Epidermal melanocyte (primary cell): Measurements from ENCODE around the gene SCGB1A1.
A peak's percentile ranks its signal among the peaks of the same experiment; 100 is the strongest.
"Not testable (repeated sequence)": the region's sequence is repeated elsewhere in the genome, so short reads cannot be mapped to it uniquely, and the experiment has no call there.

Source experiments
- DNase-seq: peaks from one replicate; pipeline ENCODE4 v3.0.0; 2011; ENCODE audit warnings: low spot score; ENCODE audit not compliant: insufficient read length

SCGB1A1 gene

DNA sequence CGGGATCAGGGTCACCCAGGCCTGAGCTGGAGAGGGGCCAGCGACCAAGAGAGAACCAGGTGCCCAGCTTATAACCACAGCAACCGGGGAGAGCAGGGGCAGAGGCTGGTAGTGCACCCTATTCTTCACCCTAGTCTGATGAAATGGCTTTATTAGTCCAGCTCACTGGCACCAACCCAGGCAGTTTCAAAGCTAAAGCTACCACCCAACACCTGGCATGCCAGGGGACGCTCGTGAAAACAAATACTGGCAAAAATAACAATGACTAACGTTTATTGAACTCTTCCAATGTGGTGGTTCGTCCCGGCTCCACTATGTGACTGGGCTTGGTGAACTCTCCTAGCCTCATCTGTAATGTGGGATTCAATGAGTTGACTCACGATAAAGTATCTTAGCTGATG, 30.6 kb downstream of the SCGB1A1 start:
- DNase-seq: no peak

DNA sequence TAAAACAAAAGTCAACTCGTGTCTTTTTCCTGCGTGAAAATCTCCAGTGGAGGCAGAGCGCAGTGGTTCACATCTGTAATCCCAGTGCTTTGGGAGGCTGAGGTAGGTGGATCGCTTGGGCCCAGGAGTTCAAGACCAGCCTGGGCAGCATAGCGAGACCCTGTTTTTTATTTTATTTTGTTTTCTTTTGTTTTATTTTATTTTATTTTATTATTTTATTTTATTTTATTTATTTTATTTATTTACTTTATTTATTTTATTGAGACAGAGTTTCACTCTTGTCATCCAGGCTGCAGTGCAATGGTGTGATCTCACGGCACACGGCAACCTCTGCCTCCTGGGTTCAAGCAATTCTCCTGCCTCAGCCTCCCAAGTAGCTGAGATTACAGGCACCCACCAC, 31.1 kb downstream of the SCGB1A1 start:
- not testable (repeated sequence) for DNase-seq

DNA sequence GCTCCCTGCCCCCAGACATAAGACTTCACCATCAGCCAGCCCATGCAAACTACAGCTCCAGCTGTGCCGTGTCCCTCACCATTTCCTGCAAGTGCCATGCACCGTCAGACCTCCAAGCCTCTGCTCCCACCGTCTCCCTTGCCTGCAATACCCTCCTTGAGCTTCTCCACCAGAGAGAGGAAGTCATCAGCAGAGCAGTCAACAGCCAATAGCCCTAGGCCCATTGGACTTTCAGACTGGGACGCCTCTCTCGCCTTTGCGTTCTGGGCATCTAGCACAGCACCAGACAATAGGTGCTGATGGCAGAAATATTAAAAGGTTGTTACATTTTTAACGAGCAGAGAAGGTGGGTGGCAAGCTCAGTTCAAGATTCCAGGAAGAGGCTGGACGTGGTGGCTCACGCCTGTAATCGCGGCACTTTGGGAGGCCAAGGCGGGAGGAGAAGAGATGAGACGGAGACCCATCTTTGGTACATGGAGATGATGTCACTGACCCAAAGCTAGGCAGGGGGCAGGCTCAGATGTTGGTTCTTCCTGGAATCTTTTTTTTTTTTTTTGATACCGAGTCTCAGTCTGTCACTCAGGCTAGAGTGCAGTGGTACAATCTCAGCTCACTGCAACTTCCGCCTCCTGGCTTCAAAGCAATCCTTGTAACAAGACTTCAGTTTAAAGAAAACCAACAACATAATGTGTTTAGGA, 31.9 kb downstream of the SCGB1A1 start:
- no peak for DNase-seq

DNA sequence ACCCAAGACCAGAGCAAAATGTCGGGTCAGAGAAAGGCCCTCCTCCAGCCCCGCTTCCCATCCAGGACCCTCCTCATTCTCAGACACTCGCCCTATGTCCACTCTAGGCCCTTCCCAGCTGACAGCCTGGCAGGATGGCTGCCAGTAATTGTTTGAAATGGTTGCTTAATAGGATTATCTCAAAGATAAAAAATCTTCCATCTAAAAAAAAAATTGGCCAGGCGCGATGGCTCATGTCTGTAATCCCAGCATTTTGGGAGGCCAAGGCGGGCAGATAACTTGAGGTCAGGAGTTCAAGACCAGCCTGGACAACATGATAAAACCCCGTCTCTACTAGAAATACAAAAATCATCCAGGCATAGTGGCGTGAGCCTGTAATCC, 32.4 kb downstream of the SCGB1A1 start:
- no peak for DNase-seq

DNA sequence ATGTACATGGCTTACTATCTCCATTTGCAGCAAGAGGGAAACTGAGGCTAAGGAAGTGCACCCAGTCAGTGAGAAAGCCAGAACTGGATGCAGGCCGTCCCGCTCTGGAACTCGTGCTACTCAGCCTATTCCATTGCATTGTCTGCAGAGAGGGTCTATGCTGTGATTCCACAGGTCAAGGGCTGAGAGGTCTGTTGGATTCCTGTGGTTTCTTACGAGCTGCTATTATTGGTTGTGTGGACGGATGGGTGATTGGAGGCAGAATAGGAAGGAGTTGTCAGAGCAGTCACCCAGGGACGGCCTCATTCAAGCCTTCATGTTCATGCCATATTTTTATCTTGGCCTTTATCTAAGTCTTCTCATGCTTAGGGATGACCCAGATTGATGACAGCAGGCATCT, 33.4 kb downstream of the SCGB1A1 start:
- no peak for DNase-seq

DNA sequence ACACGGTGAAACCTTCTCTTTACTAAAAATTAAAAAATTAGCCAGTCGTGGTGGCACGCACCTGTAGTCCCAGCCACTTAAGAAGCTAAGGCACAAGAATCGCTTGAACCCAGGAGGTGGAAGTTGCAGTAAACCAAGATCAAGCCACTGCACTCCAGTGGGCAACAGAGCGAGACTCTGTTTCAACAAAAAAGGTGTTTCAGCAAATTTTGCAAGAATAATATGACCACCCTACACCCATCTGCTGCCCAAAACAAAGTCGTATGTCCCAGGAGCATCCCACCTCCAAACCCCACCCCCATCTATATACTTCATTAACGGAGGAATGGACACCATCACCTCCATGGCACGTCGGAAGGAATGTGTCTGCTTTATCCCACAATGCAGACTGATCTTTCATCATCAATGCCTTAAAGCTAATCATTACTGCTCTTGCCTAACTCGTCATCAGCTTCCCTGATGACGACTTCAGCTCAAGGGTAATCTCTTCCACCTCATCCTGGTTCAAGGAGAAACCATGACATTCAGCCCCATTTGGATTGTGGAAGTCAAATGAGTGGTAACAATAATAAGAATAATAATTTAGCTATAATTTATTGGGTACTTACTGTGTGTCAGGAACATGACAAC, 34.1 kb downstream of the SCGB1A1 start:
- no peak for DNase-seq

DNA sequence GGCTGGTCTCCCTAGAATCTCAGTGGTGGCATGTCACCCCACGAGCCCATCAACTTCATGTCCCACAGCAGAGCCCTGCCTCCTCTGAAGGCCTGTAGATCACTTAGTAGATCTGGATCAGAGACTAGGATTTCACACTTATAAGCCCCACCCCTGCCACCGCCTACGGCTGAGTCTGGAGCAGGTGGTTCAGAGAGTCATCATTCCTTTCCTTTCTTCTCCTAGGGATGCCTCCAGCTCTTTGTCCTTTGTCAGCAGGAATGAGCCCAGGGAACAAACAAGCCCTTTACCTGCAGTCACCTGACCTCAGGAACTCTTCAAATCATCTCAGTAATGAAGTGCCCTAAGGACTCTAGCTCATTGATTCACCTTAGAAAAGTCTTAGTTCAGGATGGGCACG, 37.8 kb downstream of the SCGB1A1 start:
- no peak for DNase-seq

DNA sequence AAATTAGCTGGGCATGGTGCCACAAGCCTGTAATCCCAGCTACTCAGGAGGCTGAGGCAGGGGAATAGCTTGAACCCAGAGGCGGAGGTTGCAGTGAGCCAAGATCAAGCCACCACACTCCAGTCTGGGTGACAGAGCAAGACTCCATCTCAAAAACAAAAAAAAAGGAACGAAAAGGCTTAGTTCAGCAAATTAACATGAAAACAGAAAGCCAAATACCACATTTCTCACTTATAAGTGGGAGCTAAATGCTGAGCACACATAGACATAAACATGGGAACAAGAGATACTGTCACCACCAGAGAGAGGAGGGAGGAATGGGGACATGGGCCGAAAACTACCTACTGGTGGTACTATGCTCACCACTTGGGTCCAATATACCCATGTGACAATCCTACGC, 38.6 kb downstream of the SCGB1A1 start:
- no peak for DNase-seq

DNA sequence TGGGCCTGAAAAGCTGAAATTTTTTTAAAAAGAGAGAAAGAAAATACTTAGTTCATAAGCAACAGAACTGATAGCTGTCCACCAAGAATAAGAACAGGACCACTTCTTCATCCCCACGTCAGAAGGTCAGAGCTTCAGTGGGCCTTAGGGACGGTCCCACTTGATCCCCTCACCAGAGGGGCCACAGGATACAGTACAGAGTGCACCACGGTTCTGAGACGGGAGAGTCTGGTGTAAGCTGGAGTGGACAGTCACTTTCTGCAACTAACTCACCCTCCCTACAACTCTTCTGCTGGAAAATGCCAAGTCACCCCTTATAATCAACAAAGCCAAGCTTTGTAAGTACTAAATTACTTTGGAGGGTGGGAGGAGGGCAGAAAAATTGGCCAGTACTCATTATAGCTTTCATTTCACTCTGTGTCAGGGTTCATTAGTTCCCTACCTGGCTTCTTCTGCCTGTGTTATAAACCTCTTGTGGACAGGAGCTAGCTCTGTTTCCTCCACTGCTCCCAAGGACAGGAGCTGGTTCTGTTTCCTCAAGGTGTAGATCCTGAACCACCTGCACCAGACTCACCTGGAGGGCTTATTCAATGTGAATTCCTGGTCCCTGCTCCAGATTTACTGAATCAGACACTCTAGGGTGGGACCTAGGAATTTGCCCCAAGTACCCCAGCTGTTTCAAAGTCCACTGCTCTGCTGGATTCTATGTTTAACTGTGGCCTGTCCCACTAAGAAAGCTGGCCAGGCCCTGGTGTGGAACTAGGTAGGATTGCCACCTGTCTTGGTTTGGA, 39.6 kb downstream of the SCGB1A1 start:
- peak; percentile 43 for DNase-seq

DNA sequence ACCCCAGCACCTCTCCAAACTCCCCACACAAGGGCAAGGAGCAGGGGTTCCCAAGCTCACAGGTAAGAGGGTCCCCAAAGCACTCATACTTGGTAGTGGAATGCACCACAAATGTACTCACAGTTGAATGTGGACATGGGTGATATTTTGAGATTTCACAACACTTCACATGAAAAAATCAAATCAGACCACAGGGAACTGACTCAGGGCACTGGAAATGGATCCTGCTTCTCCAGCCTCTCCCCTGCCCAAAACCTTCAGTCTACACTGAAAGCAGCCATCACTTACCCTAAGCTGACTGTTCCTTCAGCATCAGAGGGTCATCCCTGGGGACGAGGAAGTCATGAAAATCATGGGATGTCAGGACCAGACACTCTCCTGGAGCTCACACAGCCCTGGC, 40.2 kb downstream of the SCGB1A1 start:
- no peak for DNase-seq

DNA sequence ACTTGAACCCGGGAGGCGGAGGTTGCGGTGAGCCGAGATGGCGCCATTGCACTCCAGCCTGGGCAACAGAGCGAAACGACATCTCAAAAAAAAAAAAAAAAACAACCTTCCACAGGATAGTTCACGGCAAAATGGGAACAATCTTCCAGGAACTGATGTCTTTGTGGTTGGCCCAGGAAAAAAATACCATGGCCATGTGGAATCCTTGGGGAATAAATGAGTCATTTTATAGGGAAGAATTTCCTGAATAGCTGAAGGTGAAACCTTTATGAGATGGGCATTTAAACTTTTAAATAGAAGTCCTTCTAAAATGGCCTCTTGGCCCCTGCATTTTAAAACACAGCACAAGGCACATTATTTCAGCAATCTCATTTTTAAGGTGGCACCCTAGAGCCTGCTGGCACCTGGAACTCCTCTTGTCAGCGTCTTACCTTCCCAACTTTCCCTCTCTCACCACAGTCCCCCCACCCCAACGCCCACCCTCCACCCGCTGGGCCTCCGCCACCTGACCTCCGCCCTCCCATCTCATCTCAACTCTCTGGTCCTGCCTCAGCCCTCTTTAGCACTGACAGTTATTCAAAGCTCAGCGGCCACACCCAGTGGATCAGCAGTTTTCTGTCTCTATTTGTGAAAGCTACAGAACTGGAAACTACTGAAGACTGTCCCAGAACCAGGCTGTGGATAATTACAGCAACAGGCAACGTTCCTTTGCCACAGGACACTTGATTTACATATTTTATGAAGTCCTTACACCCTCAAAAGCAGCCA, 43.1 kb downstream of the SCGB1A1 start:
- no peak for DNase-seq

DNA sequence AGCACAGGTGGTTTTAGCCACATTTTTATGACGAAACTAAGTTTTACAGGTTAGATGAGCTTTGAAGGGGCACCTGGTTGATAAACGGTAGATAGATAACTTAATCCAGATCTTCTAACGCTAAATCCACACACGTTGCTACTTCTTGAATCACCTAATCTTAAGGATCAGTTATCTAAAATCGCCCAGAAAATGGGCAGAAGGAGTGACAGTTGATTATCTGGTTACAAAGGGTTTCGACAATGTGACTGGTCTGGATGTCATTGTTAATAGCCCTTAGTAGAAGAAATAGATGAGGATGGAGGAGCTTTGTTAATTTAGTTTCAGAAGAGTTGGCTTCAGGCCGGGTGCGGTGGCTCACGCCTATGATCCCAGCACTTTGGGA, 43.7 kb downstream of the SCGB1A1 start:
- no peak for DNase-seq

DNA sequence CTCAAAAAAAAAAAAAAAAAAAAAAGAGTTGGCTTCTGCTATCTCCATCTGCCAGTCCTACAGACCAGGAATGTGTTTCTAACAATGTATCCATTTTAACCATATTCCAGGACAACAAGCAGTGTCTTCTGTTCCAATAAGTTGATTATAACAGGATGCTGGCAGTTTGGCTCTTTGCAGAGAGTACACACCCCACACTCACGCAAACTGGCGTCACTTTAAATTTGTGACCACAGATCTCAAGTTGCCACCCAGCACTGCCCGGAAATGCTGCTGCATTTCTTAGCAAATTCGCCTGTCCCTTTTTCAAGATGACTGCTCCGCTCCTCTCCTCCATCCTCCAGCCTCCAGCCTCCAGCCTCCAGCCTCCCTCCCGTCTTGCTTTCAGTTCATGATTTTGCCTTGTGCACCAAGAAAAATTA, 44.3 kb downstream of the SCGB1A1 start:
- no peak for DNase-seq

DNA sequence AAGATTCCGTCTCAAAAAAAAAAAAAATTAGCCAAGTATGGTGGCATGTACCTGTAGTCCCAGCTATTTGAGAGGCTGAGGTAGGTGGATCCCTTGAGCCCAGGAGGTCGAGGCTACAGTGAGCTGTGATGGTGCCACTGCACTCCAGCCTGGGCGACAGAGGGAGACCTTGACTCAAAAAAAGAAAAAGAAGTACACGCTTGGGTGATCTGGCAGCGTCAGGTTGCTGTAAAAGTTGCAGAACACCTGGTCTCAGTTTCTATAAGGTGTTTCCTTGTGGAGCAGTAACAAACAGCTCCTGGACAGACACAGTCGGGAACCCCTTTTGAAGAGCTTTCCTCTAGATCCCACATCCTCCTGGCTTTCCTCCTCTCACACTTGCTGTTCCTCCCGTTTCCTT, 45.8 kb downstream of the SCGB1A1 start:
- DNase-seq: no peak

DNA sequence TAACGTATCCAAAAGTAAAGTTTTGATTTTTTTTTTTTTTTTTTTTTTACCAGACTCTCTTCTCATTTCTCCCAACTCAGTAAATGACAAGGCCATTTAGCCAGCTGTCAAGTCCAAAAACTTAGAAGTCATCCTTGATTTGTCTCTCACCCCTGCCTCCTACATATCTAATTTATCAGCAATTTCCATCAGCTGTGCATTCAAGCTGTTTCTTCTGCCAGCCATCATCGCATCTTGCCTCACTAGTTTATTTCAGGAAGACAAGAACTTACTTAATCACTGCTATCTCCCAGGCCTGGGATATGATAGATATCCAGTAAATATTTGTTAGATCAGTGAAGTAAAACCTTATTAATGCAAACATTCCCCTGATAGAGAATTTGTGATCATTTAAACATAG, 47.6 kb downstream of the SCGB1A1 start:
- DNase-seq: no peak

DNA sequence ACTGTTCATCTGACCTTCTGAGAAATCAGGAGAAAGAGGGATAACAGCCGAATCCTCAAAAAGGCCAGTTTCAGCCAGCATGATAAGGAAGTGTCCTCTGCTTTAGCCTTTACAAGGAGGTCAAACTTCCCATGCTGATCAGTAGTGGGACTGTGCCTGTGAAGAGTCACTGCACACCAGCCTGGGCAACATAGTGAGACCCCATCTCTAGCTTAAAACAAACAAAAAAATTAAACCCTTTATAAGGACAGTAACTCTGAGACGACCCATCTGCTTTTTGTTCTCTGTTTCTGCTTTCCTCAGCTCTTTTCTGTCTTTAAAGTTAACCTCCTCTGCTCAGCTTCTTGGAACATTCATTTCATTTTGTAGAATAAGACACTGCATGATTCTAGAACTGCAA, 49.7 kb downstream of the SCGB1A1 start:
- no peak for DNase-seq

DNA sequence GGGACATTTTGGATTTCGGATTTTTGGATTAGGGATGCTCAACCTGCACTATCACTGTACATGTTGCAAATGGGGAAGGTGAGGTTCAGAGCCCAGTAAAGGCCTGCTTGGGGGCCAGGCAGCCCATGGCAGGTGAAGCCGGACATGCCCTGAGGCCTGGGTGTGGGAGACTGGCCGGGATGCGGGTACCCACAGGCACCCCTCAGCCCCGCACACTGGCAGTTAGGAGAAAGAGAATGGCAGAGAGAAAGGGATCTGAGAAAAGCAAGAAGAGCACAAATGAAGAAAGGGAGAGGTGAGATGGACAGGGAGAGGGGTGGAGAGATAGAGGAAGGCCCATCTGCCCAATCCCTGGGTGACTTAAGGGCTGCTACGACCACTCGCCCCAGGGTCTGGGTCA, 52.8 kb downstream of the SCGB1A1 start:
- DNase-seq: no peak

DNA sequence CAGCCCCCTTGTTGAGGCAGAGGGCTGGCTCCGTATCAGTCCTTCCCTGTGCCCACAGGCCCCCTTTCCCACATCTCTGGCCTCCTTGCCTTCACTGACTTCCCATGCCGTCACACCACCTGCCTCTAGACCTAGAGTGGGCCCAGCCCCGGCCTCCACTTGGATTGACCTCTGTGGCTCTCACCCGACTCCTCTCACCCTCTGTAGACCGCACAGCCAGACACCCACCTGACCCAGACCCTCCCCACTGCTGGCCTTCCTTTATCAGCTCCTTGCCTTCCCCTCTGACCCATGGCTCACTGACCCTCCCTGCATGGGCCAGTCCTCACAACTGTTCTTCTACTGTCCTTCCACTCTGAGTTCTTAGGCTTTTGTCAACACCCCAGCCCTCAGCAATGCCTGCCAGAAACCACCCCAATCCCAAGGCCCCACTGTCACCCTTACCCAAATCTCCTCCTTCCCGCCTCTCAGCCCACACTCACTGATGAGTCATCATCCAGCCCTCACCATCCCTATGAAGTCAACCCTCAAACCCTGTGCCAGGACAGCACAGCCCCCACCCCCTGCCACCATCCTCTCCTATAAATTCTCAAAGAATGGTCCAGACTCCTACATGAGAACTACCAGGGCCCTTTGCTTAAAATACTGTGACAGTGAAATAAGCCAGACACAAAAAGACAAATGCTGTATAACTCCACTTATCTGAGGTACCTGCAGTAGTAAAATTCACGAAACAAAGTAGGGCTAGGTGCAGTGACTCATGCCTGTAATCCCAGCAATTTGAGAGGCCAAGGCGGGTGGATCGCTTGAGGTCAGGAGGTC, 53.4 kb downstream of the SCGB1A1 start:
- no peak for DNase-seq
